ENCODE results near the gene CREM.

GRCh38 chr10:35202050-35202449 is 75.4 kb downstream of the CREM start:
- TF ChIP-seq CTCF (conservative IDR thresholded peaks at IDR 0.05; ENCODE audit: low read depth in 2 of 2), result no peak
- no peak for TF ChIP-seq EZH2 (IDR thresholded peaks at IDR 0.05; ENCODE audit: low read depth, unreplicated experiment)
- TF ChIP-seq EZH2phosphoT487 (IDR thresholded peaks at IDR 0.05; ENCODE audit: unreplicated experiment), result no peak
- TF ChIP-seq POLR2AphosphoS5 (IDR thresholded peaks at IDR 0.05; ENCODE audit: low read depth), result no peak

Data from GM23338 (cell line).